Gastroesophageal sphincter (tissue), 3 donors: ENCODE results near the gene PDZD4.

ENCODE experiments used
- CTCF ChIP-seq, 4 experiments: fragments of 200-600 bp in 2 of 4; fragments of 450-650 bp in 2 of 4; sonication (generic) in 1 of 4; IDR thresholded peaks; one replicate each; pipeline ENCODE4 v1.5.1; 2017 to 2019; ENCODE audit warnings: antibody characterized with exemption in 4 of 4, mild to moderate bottlenecking in 2 of 4, moderate library complexity in 2 of 4
- POLR2AphosphoS5 ChIP-seq: sonication (generic); formaldehyde crosslinking; IDR thresholded peaks from one replicate; pipeline ENCODE4 v1.6.1; 2017; ENCODE audit warnings: antibody characterized with exemption

DNA sequence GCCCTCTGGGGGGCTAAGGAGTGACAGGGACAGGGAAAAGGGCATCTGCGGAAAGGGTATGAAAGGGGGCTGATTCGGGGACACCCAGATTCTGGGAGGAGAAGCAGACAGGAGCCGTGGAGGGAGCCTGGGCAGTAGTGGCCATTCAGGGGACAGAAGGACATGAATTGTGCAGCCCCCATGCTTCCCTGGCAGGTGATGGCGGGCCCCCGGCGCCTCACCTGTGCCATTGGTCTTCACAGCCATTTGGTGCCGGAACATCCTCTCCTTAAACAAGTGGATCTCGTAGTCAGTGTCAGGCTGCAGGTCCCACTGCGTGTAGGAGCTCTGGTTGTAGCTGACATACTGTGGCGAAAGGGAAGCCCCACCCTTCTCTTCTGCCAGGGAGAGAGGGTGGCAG, 33.8 kb upstream of the PDZD4 start:
- TF ChIP-seq CTCF (IDR thresholded peaks at IDR 0.05) = no peak
- no peak for TF ChIP-seq POLR2AphosphoS5
